NCI-H2107 (cell line): Measurements from ENCODE around the gene TMEM121.

ENCODE experiments used
- DNase-seq: peaks from one replicate; lab custom pipeline; 2025; lab: John Stamatoyannopoulos, UW

TMEM121 gene

GRCh38 chr14:105498430-105499255, 27.7 kb upstream of the TMEM121 start:
- no peak for DNase-seq

GRCh38 chr14:105499256-105500035, 26.9 kb upstream of the TMEM121 start:
- no peak for DNase-seq

- no peak for DNase-seq
These were observed 26.2 kb upstream of the TMEM121 start for GRCh38 chr14:105500036-105500725.

GRCh38 chr14:105500726-105501101, 25.7 kb upstream of the TMEM121 start:
- no peak for DNase-seq

- no peak for DNase-seq
These were observed 24.7 kb upstream of the TMEM121 start for GRCh38 chr14:105501504-105502291.

- DNase-seq = no peak
These were observed 23.7 kb upstream of the TMEM121 start for GRCh38 chr14:105502446-105503295.

GRCh38 chr14:105503296-105503640, 23.1 kb upstream of the TMEM121 start:
- no peak for DNase-seq

- no peak for DNase-seq
These were observed 22.3 kb upstream of the TMEM121 start for GRCh38 chr14:105503935-105504692.

GRCh38 chr14:105505101-105505500, 21.3 kb upstream of the TMEM121 start:
- no peak for DNase-seq

GRCh38 chr14:105507247-105507646, 19.1 kb upstream of the TMEM121 start:
- no peak for DNase-seq

- DNase-seq = no peak
These were observed 18.3 kb upstream of the TMEM121 start for GRCh38 chr14:105508069-105508468.

- no peak for DNase-seq
These were observed 17.8 kb upstream of the TMEM121 start for GRCh38 chr14:105508601-105509000.

- no peak for DNase-seq
These were observed 9.3 kb upstream of the TMEM121 start for GRCh38 chr14:105517096-105517495.

- DNase-seq = no peak
These were observed 6.3 kb upstream of the TMEM121 start for GRCh38 chr14:105519946-105520698.

GRCh38 chr14:105525326-105525725, 1.1 kb upstream of the TMEM121 start:
- no peak for DNase-seq

- no peak for DNase-seq
These were observed 495 bp downstream of the TMEM121 start for GRCh38 chr14:105526776-105527380.

GRCh38 chr14:105527381-105527825, 1.0 kb downstream of the TMEM121 start:
- DNase-seq = no peak

GRCh38 chr14:105527826-105528585, 1.6 kb downstream of the TMEM121 start:
- DNase-seq = peak; percentile 44
